ENCODE data around the gene PAGR1.
"Not testable (repeated sequence)": the region's sequence is repeated elsewhere in the genome, so short reads cannot be mapped to it uniquely, and the experiment has no call there.

Gene PAGR1

GRCh38 chr16:29815793-29816693 lies at the start of gene PAGR1:
Gene PAGR1 (plus strand): TSS chr16:29816152. CDS start chr16:29816526, 374 bp downstream.
- in situ Hi-C loops (cut with MboI; ENCODE audit: low sequenced_read_pairs) = no loop called here

DNA sequence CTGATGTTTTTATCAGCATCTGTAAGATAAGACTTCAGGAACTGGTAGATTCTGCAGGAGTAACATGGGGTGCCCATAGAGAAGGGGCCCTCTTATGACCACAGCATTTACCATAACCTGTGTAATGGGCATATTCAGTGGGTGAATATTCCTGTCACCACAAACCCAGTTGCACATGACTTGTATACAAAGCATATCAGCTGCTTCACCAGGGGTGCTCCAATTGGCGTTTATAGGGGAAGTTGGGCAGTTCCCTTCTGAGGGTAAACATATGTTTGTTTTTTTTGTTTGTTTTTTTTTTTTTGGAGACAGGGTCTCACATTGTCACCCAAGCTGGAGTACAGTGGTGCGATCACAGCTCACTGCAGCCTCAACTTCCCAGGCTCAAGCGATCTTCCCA lies 49.4 kb upstream of the PAGR1 start:
- in situ Hi-C loops (cut with MboI; ENCODE audit: low sequenced_read_pairs) = no loop called here

GRCh38 chr16:29767062-29767461 lies 48.9 kb upstream of the PAGR1 start:
- in situ Hi-C loops (cut with MboI; ENCODE audit: low sequenced_read_pairs) = no loop called here

DNA sequence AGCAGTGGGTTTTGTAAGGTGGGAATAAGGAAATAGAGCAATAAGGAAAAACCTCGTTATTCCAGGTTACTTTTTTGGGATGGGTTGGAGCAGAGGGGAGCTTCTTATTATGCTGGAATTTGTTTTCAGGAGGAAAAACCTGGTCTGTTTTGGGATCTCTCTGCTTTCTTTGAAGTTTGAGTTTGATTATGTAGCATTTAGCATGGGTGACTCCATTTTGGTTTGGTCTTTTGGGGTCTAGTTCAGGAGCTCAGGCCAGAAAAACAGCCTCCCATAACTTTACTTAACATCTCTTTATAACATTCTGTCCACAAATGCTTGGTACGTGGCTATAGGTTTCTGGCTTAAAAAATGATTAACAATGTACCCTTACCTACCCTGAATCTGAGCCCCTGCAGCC lies 46.4 kb upstream of the PAGR1 start:
- in situ Hi-C loops (cut with MboI; ENCODE audit: low sequenced_read_pairs) = no loop called here

GRCh38 chr16:29770250-29770929 lies 45.6 kb upstream of the PAGR1 start:
- in situ Hi-C loops (cut with MboI; ENCODE audit: low sequenced_read_pairs) = no loop called here

DNA sequence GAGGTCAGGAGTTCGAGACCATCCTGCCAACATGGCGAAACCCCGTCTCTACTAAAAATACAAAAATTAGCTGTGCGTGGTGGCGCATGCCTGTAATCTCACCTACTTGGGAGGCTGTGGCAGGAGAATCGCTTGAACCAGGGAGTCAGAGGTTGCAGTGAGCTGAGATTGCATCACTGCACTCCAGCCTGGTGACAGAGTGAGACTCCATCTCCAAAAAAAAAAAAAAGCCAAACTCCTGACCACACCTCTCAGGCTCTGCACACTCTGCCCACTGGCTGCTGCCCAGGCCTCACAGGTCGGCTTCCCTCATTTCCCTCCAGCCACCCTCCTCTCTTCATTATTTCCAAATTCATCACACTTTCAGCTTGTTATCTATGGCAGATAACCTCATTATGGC lies 43.6 kb upstream of the PAGR1 start:
- in situ Hi-C loops (cut with MboI; ENCODE audit: low sequenced_read_pairs) = not testable (repeated sequence)

DNA sequence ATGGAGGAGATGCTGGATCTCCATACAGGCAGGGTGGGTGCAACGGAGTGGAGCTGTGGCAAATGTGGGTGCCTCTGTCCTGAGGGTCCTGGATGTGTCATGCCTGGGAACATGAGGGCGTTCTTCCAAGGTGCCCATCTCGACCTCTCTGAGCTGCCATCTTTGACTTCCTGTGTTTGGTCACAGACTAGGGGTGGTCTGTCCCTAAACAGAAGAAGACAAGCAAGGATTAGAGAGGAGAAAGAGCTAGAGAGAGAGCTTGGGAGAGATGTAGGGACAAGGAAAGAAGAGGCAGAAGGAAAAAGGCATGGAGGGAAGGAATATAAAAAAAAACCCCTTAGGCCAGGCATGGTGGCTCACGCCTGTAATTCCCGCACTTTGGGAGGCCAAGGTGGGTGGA lies 41.2 kb upstream of the PAGR1 start:
- in situ Hi-C loops (cut with MboI; ENCODE audit: low sequenced_read_pairs) = no loop called here

- in situ Hi-C loops (cut with MboI; ENCODE audit: low sequenced_read_pairs) = no loop called here
Measured at GRCh38 chr16:29775742-29776408, 40.1 kb upstream of the PAGR1 start.

DNA sequence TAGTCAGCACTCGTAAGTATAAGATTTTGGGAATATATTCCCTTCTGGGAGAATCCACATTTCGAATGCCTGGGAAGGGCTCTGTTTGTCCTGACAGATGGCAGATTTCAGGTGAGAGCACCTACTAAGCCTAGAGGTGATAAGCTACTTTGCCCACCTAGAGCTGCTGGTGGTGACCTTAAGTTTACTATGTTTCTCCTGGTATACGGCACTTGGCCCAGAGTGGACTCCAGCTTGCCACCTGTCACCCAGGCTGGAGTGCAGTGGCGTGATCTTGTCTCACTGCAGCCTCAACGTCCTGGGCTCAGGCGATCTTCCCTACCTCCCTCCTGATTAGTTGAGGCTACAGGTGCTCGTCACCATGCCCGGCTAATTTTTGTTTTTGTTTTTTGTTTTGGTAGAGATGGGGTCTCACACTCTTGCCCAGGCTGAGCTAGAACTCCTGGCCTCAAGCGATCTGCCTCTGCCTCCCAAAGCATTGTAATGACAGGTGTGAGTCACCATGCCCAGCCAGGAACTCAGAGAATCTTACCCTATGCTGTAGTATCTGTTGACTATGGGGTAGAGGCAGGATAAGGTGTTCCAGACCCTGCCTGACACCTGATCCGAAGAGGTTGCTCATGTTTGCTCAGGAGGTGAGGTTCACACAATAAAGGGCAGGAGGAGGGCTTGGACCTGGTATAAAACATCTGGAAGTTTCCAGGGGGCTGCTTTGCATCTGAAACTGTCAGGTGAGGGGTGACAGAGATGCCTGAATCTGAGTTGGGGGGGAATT lies 38.2 kb upstream of the PAGR1 start, which contains the start of gene ZG16:
ZG16 (plus strand) TSS at position 681 of the 775 bp plus-strand sequence. CDS start 1,011 bp downstream, outside the sequence.
- in situ Hi-C loops (cut with MboI; ENCODE audit: low sequenced_read_pairs) = no loop called here

GRCh38 chr16:29779474-29779873 lies 36.5 kb upstream of the PAGR1 start:
- in situ Hi-C loops (cut with MboI; ENCODE audit: low sequenced_read_pairs) = no loop called here

GRCh38 chr16:29783094-29783953 lies 32.6 kb upstream of the PAGR1 start:
- in situ Hi-C loops (cut with MboI; ENCODE audit: low sequenced_read_pairs) = not testable (repeated sequence)

- in situ Hi-C loops (cut with MboI; ENCODE audit: low sequenced_read_pairs) = no loop called here
Measured at GRCh38 chr16:29784157-29784556, 31.8 kb upstream of the PAGR1 start.

DNA sequence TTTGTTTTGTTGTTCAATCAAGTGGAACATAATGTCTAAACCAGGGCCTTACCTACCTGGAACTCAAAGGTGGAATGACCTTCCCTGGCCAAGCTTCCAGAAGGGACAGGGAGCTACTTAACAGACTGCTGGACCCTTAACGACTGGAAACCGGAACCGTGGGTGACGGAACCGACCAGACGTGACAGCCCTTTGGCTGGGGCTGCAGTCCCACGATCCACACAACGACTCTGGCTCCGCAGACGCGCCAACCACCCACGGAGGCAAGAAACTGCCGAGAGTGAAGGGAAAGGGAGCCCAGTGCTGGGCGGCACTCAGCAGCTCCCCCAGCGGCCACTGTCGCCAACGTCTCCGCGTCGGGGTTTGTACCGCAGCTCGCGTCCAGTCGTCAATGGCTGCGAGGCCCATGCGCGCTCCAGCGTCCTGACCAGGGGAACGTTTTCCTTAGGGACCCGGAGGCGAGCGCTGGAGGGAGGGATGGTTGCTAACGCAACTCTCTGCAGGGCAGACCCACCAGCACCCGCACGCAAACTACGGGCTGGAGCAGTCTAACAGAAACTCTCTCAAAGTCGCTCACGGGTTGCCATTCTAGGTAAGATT lies 31.0 kb upstream of the PAGR1 start:
- in situ Hi-C loops (cut with MboI; ENCODE audit: low sequenced_read_pairs) = no loop called here

- in situ Hi-C loops (cut with MboI; ENCODE audit: low sequenced_read_pairs) = not testable (repeated sequence)
Measured at GRCh38 chr16:29787155-29787554, 28.8 kb upstream of the PAGR1 start.

DNA sequence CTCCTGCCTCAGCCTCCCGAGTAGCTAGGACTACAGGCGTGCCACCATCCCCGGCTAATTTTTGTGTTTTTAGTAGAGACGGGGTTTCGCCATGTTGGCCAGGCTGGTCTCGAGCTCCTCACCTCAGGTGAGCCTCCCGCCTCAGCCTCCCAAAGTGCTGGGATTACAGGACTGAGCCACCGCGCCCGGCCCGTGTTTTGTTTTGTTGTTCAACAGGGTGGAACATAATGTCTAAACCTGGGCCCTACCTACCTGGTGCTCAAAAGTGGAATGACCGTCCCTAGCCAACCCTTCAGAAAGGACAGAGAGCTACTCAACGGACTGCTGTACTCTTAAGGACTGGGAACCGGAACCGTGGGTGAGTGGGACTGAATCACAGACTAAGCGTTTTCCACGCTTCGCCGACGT lies 26.2 kb upstream of the PAGR1 start:
- in situ Hi-C loops (cut with MboI; ENCODE audit: low sequenced_read_pairs) = no loop called here

GRCh38 chr16:29790183-29790948 lies 25.6 kb upstream of the PAGR1 start, which contains the start of gene KIF22:
Gene KIF22 (plus strand): TSS chr16:29790751. CDS start chr16:29790760, 9 bp downstream.
- in situ Hi-C loops (cut with MboI; ENCODE audit: low sequenced_read_pairs) = no loop called here

- in situ Hi-C loops (cut with MboI; ENCODE audit: low sequenced_read_pairs) = no loop called here
Measured at GRCh38 chr16:29790949-29791844, 24.8 kb upstream of the PAGR1 start.

Data from HL-60/S4 treated with retinoic acid at 250 ng/mL for 4 days and 3 days (cell line).